ENCODE data around the gene CAMK2D. TPM values are rescaled to one million over a fixed set of nuclear protein-coding genes. Genes with fewer than 3 reads are reported as not detected.

Gene CAMK2D
- total RNA-seq, 2 experiments from 2014 or later, result 33.6 to 43.1 TPM

- DNase-seq (no peak), ATAC-seq (no peak)
- Mint-ChIP-seq H3K27me3 (no peaks in the 10 kb centered on the region), H3K9me3 (ENCODE audit: low read depth) (peaks cover 2% of the 10 kb centered on the region), H3K36me3 (peaks cover 35% of the 10 kb centered on the region), H3K4me1 (no peaks in the 10 kb centered on the region), H3K27ac (no peak overlapping the region), H3K4me3 (no peak overlapping the region)
- CTCF ChIA-PET, result no interaction called here
Observed at GRCh38 chr4:113504422-113504821, 257.1 kb downstream of the CAMK2D start.

- CTCF ChIA-PET, result no interaction called here
- Mint-ChIP-seq H3K9me3 (ENCODE audit: low read depth) (peaks cover 2% of the 10 kb centered on the region), H3K4me1 (no peaks in the 10 kb centered on the region), H3K27me3 (no peaks in the 10 kb centered on the region), H3K27ac (no peak overlapping the region), H3K36me3 (peaks cover 32% of the 10 kb centered on the region), H3K4me3 (no peak overlapping the region)
- no peak for ATAC-seq
- no peak for DNase-seq
Observed at GRCh38 chr4:113503691-113504090, 257.8 kb downstream of the CAMK2D start.

- no peak for DNase-seq
- CTCF ChIA-PET, result no interaction called here
- Mint-ChIP-seq H3K4me1 (no peaks in the 10 kb centered on the region), H3K27me3 (no peaks in the 10 kb centered on the region), H3K9me3 (ENCODE audit: low read depth) (peaks cover 2% of the 10 kb centered on the region), H3K36me3 (peaks cover 30% of the 10 kb centered on the region), H3K4me3 (no peak overlapping the region), H3K27ac (no peak overlapping the region)
- no peak for ATAC-seq
Observed at GRCh38 chr4:113502906-113503305, 258.6 kb downstream of the CAMK2D start.

GRCh38 chr4:113502476-113502875 is 259.1 kb downstream of the CAMK2D start:
- H3K36me3 Mint-ChIP-seq, result peaks cover 35% of the 10 kb centered on the region
- H3K9me3 Mint-ChIP-seq (ENCODE audit: low read depth), result peaks cover 2% of the 10 kb centered on the region
- DNase-seq (no peak), ATAC-seq (no peak)
- no peak overlapping the region for H3K4me3 Mint-ChIP-seq
- H3K27ac Mint-ChIP-seq, result no peak overlapping the region
- no peaks in the 10 kb centered on the region for H3K4me1 Mint-ChIP-seq
- H3K27me3 Mint-ChIP-seq, result no peaks in the 10 kb centered on the region
- CTCF ChIA-PET, result no interaction called here

- no peaks in the 10 kb centered on the region for H3K27me3 Mint-ChIP-seq
- no peak for DNase-seq
- CTCF ChIA-PET, result interaction anchor here (1.5 kb wide), 1 partner anchor 47 kb away, joined by 3 read pairs; no protein-coding TSS in a partner anchor
- peaks cover 47% of the 10 kb centered on the region for H3K36me3 Mint-ChIP-seq
- H3K4me3 Mint-ChIP-seq, result no peak overlapping the region
- peaks cover 2% of the 10 kb centered on the region for H3K9me3 Mint-ChIP-seq (ENCODE audit: low read depth)
- no peak for ATAC-seq
- H3K4me1 Mint-ChIP-seq, result no peaks in the 10 kb centered on the region
- no peak overlapping the region for H3K27ac Mint-ChIP-seq
Observed at GRCh38 chr4:113500424-113500823, 261.1 kb downstream of the CAMK2D start.

- H3K4me3 Mint-ChIP-seq, result no peak overlapping the region
- H3K27me3 Mint-ChIP-seq, result no peaks in the 10 kb centered on the region
- H3K27ac Mint-ChIP-seq, result no peak overlapping the region
- CTCF ChIA-PET, result no interaction called here
- H3K9me3 Mint-ChIP-seq (ENCODE audit: low read depth), result peaks cover 2% of the 10 kb centered on the region
- H3K4me1 Mint-ChIP-seq, result no peaks in the 10 kb centered on the region
- no peak for ATAC-seq
- DNase-seq, result no peak
- peaks cover 52% of the 10 kb centered on the region for H3K36me3 Mint-ChIP-seq
Observed at GRCh38 chr4:113499696-113500095, 261.8 kb downstream of the CAMK2D start.

- Mint-ChIP-seq H3K4me3 (no peak overlapping the region), H3K27me3 (no peaks in the 10 kb centered on the region), H3K36me3 (peaks cover 49% of the 10 kb centered on the region), H3K27ac (no peak overlapping the region), H3K9me3 (ENCODE audit: low read depth) (peaks cover 2% of the 10 kb centered on the region), H3K4me1 (no peaks in the 10 kb centered on the region)
- ATAC-seq (no peak), DNase-seq (no peak)
- CTCF ChIA-PET, result no interaction called here
Observed at GRCh38 chr4:113499166-113499565, 262.4 kb downstream of the CAMK2D start.

GRCh38 chr4:113497154-113497884 is 264.2 kb downstream of the CAMK2D start:
- peaks cover 40% of the 10 kb centered on the region for H3K36me3 Mint-ChIP-seq
- ATAC-seq, result no peak
- H3K4me1 Mint-ChIP-seq, result no peaks in the 10 kb centered on the region
- no peaks in the 10 kb centered on the region for H3K27me3 Mint-ChIP-seq
- DNase-seq, result no peak
- H3K4me3 Mint-ChIP-seq, result no peak overlapping the region
- H3K9me3 Mint-ChIP-seq (ENCODE audit: low read depth), result no peaks in the 10 kb centered on the region
- CTCF ChIA-PET, result interaction anchor here (1.0 kb wide), 1 partner anchor 13 kb away, joined by 5 read pairs; no protein-coding TSS in a partner anchor
- no peak overlapping the region for H3K27ac Mint-ChIP-seq

- H3K4me3 Mint-ChIP-seq, result no peak overlapping the region
- no peak for DNase-seq
- H3K36me3 Mint-ChIP-seq, result peaks cover 38% of the 10 kb centered on the region
- no peak overlapping the region for H3K27ac Mint-ChIP-seq
- no peaks in the 10 kb centered on the region for H3K27me3 Mint-ChIP-seq
- no peaks in the 10 kb centered on the region for H3K9me3 Mint-ChIP-seq (ENCODE audit: low read depth)
- CTCF ChIA-PET, result interaction anchor here (1.0 kb wide), 1 partner anchor 13 kb away, joined by 5 read pairs; no protein-coding TSS in a partner anchor
- H3K4me1 Mint-ChIP-seq, result no peaks in the 10 kb centered on the region
- no peak for ATAC-seq
Observed at GRCh38 chr4:113496698-113497097, 264.8 kb downstream of the CAMK2D start.

- no peaks in the 10 kb centered on the region for H3K4me1 Mint-ChIP-seq
- CTCF ChIA-PET, result interaction anchor here (0.6 kb wide), 1 partner anchor 204 kb away, joined by 4 read pairs; no protein-coding TSS in a partner anchor
- no peaks in the 10 kb centered on the region for H3K27me3 Mint-ChIP-seq
- no peaks in the 10 kb centered on the region for H3K9me3 Mint-ChIP-seq (ENCODE audit: low read depth)
- no peak overlapping the region for H3K27ac Mint-ChIP-seq
- H3K36me3 Mint-ChIP-seq, result peaks cover 38% of the 10 kb centered on the region
- DNase-seq, result no peak
- no peak for ATAC-seq
- H3K4me3 Mint-ChIP-seq, result no peak overlapping the region
Observed at GRCh38 chr4:113495790-113496189, 265.7 kb downstream of the CAMK2D start.

- Mint-ChIP-seq H3K27ac (no peak overlapping the region), H3K4me3 (no peak overlapping the region), H3K4me1 (no peaks in the 10 kb centered on the region), H3K27me3 (no peaks in the 10 kb centered on the region), H3K9me3 (ENCODE audit: low read depth) (no peaks in the 10 kb centered on the region), H3K36me3 (peaks cover 26% of the 10 kb centered on the region)
- CTCF ChIA-PET, result no interaction called here
- DNase-seq (no peak), ATAC-seq (no peak)
Observed at GRCh38 chr4:113483131-113483530, 278.4 kb downstream of the CAMK2D start.

GRCh38 chr4:113482325-113482724 is 279.2 kb downstream of the CAMK2D start:
- Mint-ChIP-seq H3K4me3 (no peak overlapping the region), H3K36me3 (peaks cover 29% of the 10 kb centered on the region), H3K9me3 (ENCODE audit: low read depth) (no peaks in the 10 kb centered on the region), H3K27me3 (no peaks in the 10 kb centered on the region), H3K27ac (no peak overlapping the region), H3K4me1 (no peaks in the 10 kb centered on the region)
- CTCF ChIA-PET, result no interaction called here
- DNase-seq (no peak), ATAC-seq (no peak)

GRCh38 chr4:113481820-113482219 is 279.7 kb downstream of the CAMK2D start:
- H3K9me3 Mint-ChIP-seq (ENCODE audit: low read depth), result peaks cover 3% of the 10 kb centered on the region
- no peak overlapping the region for H3K4me3 Mint-ChIP-seq
- no peak for ATAC-seq
- H3K4me1 Mint-ChIP-seq, result peaks cover 2% of the 10 kb centered on the region
- no peak overlapping the region for H3K27ac Mint-ChIP-seq
- CTCF ChIA-PET, result no interaction called here
- no peaks in the 10 kb centered on the region for H3K27me3 Mint-ChIP-seq
- no peak for DNase-seq
- H3K36me3 Mint-ChIP-seq, result peaks cover 30% of the 10 kb centered on the region

GRCh38 chr4:113480109-113480508 is 281.4 kb downstream of the CAMK2D start:
- H3K4me1 Mint-ChIP-seq, result peaks cover 6% of the 10 kb centered on the region
- no peak overlapping the region for H3K4me3 Mint-ChIP-seq
- CTCF ChIA-PET, result no interaction called here
- peaks cover 10% of the 10 kb centered on the region for H3K9me3 Mint-ChIP-seq (ENCODE audit: low read depth)
- ATAC-seq (no peak), DNase-seq (no peak)
- H3K27ac Mint-ChIP-seq, result no peak overlapping the region
- H3K27me3 Mint-ChIP-seq, result no peaks in the 10 kb centered on the region
- peaks cover 44% of the 10 kb centered on the region for H3K36me3 Mint-ChIP-seq

Measured in activated CD8-positive, alpha-beta memory T cell treated with anti-CD3 and anti-CD28 coated beads, Interleukin-2, amount 10 ng/mL, durations not matched to agents 7 days and 5 days (primary cell).